Measurements from ENCODE around the gene DPM3.
"Not testable (repeated sequence)": the region's sequence is repeated elsewhere in the genome, so short reads cannot be mapped to it uniquely, and the experiment has no call there.

The DPM3 gene

GRCh38 chr1:155163785-155164184 is 23.5 kb upstream of the DPM3 start:
- FAIRE-seq; DNase-seq (ENCODE audit: extremely low spot score, insufficient read length, low read depth): not testable (repeated sequence)

DNA sequence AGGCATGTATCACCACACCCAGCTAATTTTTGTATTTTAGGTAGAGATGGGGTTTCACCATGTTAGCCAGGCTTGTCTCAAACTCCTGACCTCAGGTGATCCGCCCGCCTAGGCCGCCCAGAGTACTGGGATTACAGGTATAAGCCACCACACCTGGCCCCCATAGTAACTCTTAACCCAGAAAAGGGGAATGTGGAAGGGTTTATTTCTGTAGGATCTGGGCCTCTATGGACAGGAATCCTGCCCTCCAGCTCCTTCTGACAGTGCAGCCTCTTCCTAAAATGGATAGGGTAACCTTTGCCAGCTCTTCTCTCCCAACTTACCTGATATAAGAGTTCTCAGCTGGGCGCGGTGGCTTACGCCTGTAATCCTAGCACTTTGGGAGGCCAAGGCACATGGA is 22.3 kb upstream of the DPM3 start:
- not testable (repeated sequence) for FAIRE-seq; DNase-seq (ENCODE audit: extremely low spot score, insufficient read length, low read depth)

- no peak for FAIRE-seq
- no peak for DNase-seq (ENCODE audit: extremely low spot score, insufficient read length, low read depth)
Measured at GRCh38 chr1:155160128-155160527, 19.8 kb upstream of the DPM3 start.

- no peak for DNase-seq (ENCODE audit: extremely low spot score, insufficient read length, low read depth)
- FAIRE-seq: no peak
Measured at GRCh38 chr1:155158991-155159390, 18.7 kb upstream of the DPM3 start.

DNA sequence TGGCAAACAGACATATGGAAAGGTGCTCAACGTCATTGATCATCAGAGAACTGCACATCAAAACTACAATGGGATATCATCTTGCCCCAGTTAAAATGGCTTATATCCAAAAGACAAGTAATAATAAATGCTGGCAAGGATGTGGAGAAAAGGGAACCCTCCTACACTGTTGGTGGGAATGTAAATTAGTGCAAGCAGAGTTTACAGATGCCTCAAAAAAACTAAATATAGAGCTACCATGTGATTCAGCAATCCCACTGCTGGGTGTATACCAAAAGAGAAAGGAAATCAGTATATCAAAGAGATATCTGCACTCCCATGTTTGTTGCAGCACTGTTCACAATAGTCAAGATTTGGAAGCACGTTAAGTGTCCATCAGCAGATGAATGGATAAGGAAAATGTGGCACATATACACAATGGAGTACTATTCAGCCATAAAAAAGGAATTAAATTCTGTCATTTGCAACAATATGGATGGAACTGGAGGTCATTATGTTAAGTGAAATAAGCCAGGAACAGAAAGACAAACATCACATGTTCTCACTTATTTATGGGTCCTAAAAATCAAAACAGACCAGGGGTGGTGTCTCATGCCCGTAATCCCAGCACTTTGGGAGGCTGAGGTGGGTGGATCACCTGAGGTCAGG is 15.8 kb upstream of the DPM3 start:
- DNase-seq (ENCODE audit: extremely low spot score, insufficient read length, low read depth); FAIRE-seq: not testable (repeated sequence)

DNA sequence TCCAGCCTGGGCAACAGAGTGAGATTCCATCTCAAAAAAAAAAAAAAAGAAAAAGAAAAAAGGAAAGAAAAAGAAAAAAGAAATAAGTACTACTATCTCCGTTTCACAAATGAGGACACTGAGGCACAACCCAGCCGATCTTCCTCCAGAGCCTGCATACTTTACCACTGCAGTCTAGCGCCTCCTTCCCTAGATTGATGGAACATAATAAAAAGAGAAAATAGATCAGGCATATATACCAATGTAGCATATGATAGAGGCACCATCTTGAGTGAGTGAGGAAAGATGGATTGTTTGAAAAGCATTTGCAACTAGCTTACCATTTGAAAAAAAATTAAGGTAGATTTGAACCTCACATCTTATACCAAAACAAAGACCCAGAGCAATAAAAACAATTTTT is 5.2 kb upstream of the DPM3 start:
- DNase-seq (ENCODE audit: extremely low spot score, insufficient read length, low read depth) (no peak), FAIRE-seq (no peak)

DNA sequence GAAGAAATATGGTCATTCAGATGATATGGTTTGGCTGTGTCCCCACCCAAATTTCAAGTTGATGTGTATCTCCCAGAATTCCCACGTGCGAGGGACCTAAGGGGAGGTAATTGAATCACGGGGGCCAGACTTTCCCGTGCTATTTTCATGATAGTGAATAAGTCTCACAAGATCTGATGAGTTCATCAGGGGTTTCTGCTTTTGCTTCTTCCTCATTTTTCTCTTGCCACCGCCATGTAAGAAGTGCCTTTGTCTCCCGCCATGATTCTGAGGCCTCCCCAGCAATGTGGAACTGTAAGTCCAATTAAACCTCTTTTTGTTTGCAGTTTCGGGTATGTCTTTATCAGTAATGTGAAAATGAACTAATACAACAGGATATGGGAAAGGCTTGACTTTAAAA is 1.4 kb upstream of the DPM3 start:
- FAIRE-seq (no peak), DNase-seq (ENCODE audit: extremely low spot score, insufficient read length, low read depth) (no peak)

- FAIRE-seq: no peak
- DNase-seq (ENCODE audit: extremely low spot score, insufficient read length, low read depth): no peak
Measured at GRCh38 chr1:155140630-155140953, 261 bp upstream of the DPM3 start.

DNA sequence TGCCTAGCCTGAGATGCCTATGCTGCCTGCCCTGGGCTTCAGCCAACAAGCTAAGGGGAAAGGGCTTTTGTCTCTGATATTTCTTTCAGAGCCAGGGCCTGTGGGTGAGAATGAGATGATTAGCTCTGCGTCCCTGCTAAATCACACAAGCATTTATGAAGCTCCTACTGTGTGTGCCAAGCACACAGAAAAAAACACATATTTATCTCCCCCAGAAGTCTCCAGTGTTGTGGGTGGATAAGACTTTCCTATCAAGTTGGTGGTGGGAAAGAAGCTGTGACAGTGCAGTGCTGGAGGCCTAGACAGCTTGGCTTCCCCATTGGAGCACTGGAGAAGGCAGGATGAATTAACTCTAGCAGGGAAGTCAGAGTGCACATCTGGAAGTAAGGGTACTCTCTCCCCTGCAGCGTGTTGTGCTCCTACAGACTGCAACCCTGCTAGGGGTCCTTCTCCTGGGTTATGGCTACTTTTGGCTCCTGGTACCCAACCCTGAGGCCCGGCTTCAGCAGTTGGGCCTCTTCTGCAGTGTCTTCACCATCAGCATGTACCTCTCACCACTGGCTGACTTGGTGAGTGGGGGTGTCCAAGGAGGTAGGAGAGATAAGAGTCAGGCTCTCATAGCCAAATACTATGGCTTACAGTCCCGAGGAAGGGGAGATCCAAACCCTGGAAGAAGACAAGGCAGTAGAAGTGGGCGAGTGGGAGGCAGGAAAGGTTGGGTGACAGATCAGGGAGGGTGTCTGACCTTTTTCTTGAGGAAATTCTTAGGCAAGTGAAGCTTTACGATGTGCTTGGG is 3.0 kb downstream of the DPM3 start:
- no peak for FAIRE-seq
- no peak for DNase-seq (ENCODE audit: extremely low spot score, insufficient read length, low read depth)

DNA sequence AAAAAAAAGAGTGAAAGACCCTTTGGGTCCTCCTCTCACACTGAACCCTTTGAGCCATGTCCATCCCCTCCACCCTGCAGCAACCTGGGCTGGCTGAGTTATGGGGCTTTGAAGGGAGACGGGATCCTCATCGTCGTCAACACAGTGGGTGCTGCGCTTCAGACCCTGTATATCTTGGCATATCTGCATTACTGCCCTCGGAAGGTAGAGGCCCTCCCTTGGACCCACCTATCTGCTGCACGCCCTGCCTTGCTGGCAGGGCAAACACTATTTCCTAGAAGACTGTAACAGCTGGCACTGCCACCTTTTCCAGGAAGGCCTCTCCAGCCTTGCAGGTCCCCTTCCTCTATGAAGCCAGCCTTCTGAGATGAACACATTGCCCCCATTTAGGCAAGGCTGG is 3.6 kb downstream of the DPM3 start:
- no peak for DNase-seq (ENCODE audit: extremely low spot score, insufficient read length, low read depth)
- no peak for FAIRE-seq

DNA sequence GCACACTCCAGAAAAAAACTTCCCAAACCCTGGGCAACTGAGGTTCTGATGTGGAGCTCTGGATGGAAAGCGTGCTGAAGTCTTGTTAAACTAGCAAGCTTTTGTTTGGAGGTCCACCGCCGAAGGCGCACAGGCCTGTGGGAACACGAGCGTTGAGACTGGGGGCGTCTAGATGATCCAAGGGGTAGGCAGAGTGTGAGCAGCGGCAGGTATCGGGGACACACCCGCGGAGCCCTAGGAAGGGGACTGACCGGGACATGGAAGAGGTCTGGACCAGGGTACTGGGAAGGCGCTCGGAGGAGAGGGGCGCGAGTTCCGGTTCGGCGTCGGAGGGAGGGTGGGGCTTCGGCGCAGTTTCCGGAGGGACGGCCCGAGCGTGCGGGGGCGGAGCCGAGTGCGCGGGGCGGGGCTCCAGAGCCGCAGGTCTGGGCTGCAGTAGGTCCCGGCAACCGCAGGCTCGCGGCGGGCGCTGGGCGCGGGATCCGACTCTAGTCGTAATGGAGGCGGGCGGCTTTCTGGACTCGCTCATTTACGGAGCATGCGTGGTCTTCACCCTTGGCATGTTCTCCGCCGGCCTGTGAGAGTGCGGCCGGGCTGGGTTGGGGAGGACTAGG is 4.8 kb downstream of the DPM3 start, which contains the start of gene SLC50A1:
TSS of gene SLC50A1 (plus strand) at position 438 of the 614 bp plus-strand sequence. CDS start at position 498, 60 bp downstream.
- peak; percentile 91 for DNase-seq (ENCODE audit: extremely low spot score, insufficient read length, low read depth)
- FAIRE-seq: peak; percentile 95

DNA sequence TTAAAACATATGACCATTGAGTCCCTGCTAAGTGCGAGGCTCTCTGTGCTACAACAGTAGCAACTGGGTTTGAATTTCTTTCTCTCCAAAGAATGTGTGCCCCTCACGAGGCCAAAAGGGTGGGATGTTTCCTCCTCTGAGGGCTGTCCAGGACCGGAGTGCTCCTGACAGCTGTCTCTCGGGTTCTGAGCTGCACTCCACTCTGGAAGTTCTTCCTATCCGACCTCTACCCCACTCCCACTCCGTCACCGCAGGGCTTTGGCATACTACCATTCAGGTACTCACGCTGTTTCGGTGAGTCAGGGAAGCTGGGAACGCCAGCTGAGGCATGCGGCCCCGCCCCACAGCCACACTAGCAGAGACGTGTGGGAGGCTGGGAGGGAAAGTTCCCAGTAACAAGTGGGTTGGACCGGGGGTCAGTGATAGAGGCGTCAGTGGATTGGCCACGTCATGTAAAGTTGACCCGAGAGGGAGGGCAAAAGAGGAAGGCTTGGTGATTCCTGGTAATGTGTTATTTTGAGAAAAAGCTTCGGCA is 5.4 kb downstream of the DPM3 start:
- FAIRE-seq (peak; percentile 42), DNase-seq (ENCODE audit: extremely low spot score, insufficient read length, low read depth) (no peak)

DNA sequence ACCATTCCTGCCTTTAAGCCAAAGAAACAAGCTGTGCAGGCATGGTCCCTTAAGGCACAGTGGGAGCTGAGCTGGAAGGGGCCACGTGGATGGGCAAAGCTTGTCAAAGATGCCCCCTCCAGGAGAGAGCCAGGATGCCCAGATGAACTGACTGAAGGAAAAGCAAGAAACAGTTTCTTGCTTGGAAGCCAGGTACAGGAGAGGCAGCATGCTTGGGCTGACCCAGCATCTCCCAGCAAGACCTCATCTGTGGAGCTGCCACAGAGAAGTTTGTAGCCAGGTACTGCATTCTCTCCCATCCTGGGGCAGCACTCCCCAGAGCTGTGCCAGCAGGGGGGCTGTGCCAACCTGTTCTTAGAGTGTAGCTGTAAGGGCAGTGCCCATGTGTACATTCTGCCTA is 6.0 kb downstream of the DPM3 start:
- FAIRE-seq (no peak), DNase-seq (ENCODE audit: extremely low spot score, insufficient read length, low read depth) (no peak)

DNA sequence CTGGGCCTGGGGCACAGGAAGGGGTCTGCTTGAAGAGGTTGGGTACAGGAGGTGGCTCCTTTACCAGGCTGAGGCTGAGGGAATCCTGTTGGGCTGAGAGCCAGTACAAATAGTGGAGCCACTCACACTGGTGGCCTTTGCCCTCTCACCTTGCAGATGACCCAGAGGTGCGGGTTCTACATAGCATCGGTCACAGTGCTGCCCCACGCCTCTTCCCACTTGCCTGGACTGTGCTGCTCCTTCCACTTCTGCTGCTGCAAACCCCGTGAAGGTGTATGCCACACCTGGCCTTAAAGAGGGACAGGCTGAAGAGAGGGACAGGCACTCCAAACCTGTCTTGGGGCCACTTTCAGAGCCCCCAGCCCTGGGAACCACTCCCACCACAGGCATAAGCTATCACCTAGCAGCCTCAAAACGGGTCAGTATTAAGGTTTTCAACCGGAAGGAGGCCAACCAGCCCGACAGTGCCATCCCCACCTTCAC is 6.5 kb downstream of the DPM3 start:
- FAIRE-seq: no peak
- DNase-seq (ENCODE audit: extremely low spot score, insufficient read length, low read depth): no peak

DNA sequence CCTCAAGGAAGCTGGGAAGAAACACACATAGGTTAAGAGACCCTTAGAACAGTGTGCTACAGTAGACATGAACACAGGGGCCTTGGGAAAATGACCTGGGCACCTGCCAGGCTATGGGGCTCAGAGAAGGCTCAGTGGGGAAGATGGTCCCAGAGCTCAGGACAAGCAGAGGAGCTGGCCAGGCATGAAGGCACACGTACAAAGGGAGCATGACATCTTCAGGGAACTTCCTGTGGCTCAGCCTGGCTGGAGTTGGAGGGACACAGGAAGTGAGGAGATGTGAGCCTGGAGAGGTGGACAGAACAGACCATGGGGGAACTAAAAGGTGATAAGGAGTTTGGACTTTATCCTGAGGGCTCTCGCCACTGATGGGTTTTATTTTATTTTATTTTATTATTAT is 8.5 kb downstream of the DPM3 start:
- no peak for FAIRE-seq
- no peak for DNase-seq (ENCODE audit: extremely low spot score, insufficient read length, low read depth)

- DNase-seq (ENCODE audit: extremely low spot score, insufficient read length, low read depth): no peak
- FAIRE-seq: no peak
Measured at GRCh38 chr1:155131285-155131684, 9.0 kb downstream of the DPM3 start.

GRCh38 chr1:155130272-155131006 is 9.9 kb downstream of the DPM3 start:
- DNase-seq (ENCODE audit: extremely low spot score, insufficient read length, low read depth) (no peak), FAIRE-seq (no peak)

GRCh38 chr1:155128755-155129473 is 11.4 kb downstream of the DPM3 start:
- FAIRE-seq (no peak), DNase-seq (ENCODE audit: extremely low spot score, insufficient read length, low read depth) (no peak)

- FAIRE-seq (no peak), DNase-seq (ENCODE audit: extremely low spot score, insufficient read length, low read depth) (no peak)
Measured at GRCh38 chr1:155127967-155128754, 12.2 kb downstream of the DPM3 start.

All from GM18507 (cell line).